HEK293 (cell line): ENCODE measurements around the gene RTKN.

Experiments
- CTCF ChIP-seq: fragments of 450-650 bp; formaldehyde crosslinking; IDR thresholded peaks from 2 replicates; pipeline ENCODE4 v1.5.1; 2016; ENCODE audit warnings: missing biosample characterization, missing genetic modification characterization
- ZBTB6 ChIP-seq: fragments of 450-650 bp; formaldehyde crosslinking; IDR thresholded peaks from 2 replicates; pipeline ENCODE4 v1.5.1; 2017; ENCODE audit warnings: missing biosample characterization, missing genetic modification characterization
- ZNF670 ChIP-seq: fragments of 450-650 bp; formaldehyde crosslinking; IDR thresholded peaks from 2 replicates; pipeline ENCODE4 v1.5.1; 2016; ENCODE audit warnings: missing biosample characterization, missing genetic modification characterization, low read depth

- TF ChIP-seq CTCF (tag by site-specific recombination) (no peak), ZBTB6 (tag by site-specific recombination) (no peak), ZNF670 (tag by site-specific recombination) (no peak)
Measured at GRCh38 chr2:74481431-74481830, 39.7 kb upstream of the RTKN start.
